K562 (cell line): ENCODE data around the gene WDR64. TPM values are rescaled to one million over a fixed set of nuclear protein-coding genes. Genes with fewer than 3 reads are reported as not detected.

Source experiments
- BCLAF1 ChIP-seq, 2 experiments: fragments of 450-650 bp in 1 of 2; IDR thresholded peaks; 2 replicates each; pipeline ENCODE4 v1.6.1; 2011 to 2017; ENCODE audit warnings: low read depth in 2 of 2, antibody characterized with exemption in 1 of 2, borderline replicate concordance in 1 of 2, low read length in 1 of 2, mild to moderate bottlenecking in 1 of 2, mixed read lengths in 1 of 2; ENCODE audit not compliant: control insufficient read depth in 1 of 2
- CBX3 ChIP-seq, 2 experiments: IDR thresholded peaks; 1 replicate in 1 of 2; 2 replicates in 1 of 2; pipeline ENCODE4 v1.6.1; 2012; ENCODE audit warnings: inconsistent platforms in 2 of 2, low read length in 2 of 2, borderline replicate concordance in 1 of 2, control low read depth in 1 of 2
- ELF1 ChIP-seq: fragments of 200-800 bp; sonication (Bioruptor generic); IDR thresholded peaks from 2 replicates; pipeline ENCODE4 v1.6.1; 2016; ENCODE audit warnings: missing genetic modification characterization, missing compliant biosample characterization
- ETS2 ChIP-seq: IDR thresholded peaks from 2 replicates; pipeline ENCODE4 v1.6.1; 2016; ENCODE audit warnings: borderline replicate concordance, missing genetic modification characterization, mild to moderate bottlenecking, moderate library complexity, missing compliant biosample characterization; ENCODE audit not compliant: poor library complexity, severe bottlenecking
- HNRNPLL ChIP-seq: fragments of 200-400 bp; formaldehyde crosslinking; IDR thresholded peaks from 2 replicates; pipeline ENCODE4 v1.6.1; 2017; ENCODE audit warnings: low read length, low read depth, mild to moderate bottlenecking; ENCODE audit not compliant: poor library complexity, severe bottlenecking
- HNRNPUL1 ChIP-seq: fragments of 200-400 bp; formaldehyde crosslinking; IDR thresholded peaks from 2 replicates; pipeline ENCODE4 v1.6.1; 2017; ENCODE audit warnings: low read length
- HOMEZ ChIP-seq: fragments of 250-450 bp; sonication (Bioruptor Pico); IDR thresholded peaks from 2 replicates; pipeline ENCODE4 v1.4.0; 2020; ENCODE audit warnings: mild to moderate bottlenecking, moderate library complexity
- HOXB6 ChIP-seq: fragments of 250-450 bp; sonication (Bioruptor Pico); IDR thresholded peaks from 2 replicates; pipeline ENCODE4 v1.5.1; 2022; ENCODE audit warnings: mild to moderate bottlenecking, borderline replicate concordance
- MEIS2 ChIP-seq: fragments of 450-650 bp; IDR thresholded peaks from 2 replicates; pipeline ENCODE4 v1.6.1; 2014; ENCODE audit warnings: mild to moderate bottlenecking; ENCODE audit not compliant: partially characterized antibody
- NCOA6 ChIP-seq: fragments of 450-650 bp; IDR thresholded peaks from 2 replicates; pipeline ENCODE4 v1.6.1; 2017; ENCODE audit warnings: mild to moderate bottlenecking
- OTX1 ChIP-seq: fragments of 450-650 bp; formaldehyde crosslinking; IDR thresholded peaks from 2 replicates; pipeline ENCODE4 v1.4.0; 2022; ENCODE audit warnings: mild to moderate bottlenecking
- PHB2 ChIP-seq: fragments of 450-650 bp; IDR thresholded peaks from 2 replicates; pipeline ENCODE4 v1.6.1; 2017; ENCODE audit warnings: low read depth
- PHF20 ChIP-seq: fragments of 450-650 bp; IDR thresholded peaks from 2 replicates; pipeline ENCODE4 v1.6.1; 2018; ENCODE audit not compliant: partially characterized antibody
- SRSF7 ChIP-seq: fragments of 200-400 bp; formaldehyde crosslinking; optimal IDR thresholded peaks from 2 replicates; pipeline ENCODE3; 2017; ENCODE audit warnings: mild to moderate bottlenecking, low read depth, low read length
- TAF9B ChIP-seq: fragments of 450-650 bp; IDR thresholded peaks from 2 replicates; pipeline ENCODE4 v1.6.1; 2018; ENCODE audit warnings: mild to moderate bottlenecking; ENCODE audit not compliant: partially characterized antibody
- ZBTB17 ChIP-seq: fragments of 450-650 bp; formaldehyde crosslinking; IDR thresholded peaks from 2 replicates; pipeline ENCODE4 v1.4.0; 2020; ENCODE audit warnings: mild to moderate bottlenecking
- ZFP91 ChIP-seq: sonication (generic); formaldehyde crosslinking; IDR thresholded peaks from 2 replicates; pipeline ENCODE4 v1.8.0; 2022; ENCODE audit warnings: mild to moderate bottlenecking, missing genetic modification reagents
- ZNF398 ChIP-seq: fragments of 250-450 bp; sonication (Bioruptor Pico); IDR thresholded peaks from 2 replicates; pipeline ENCODE4 v1.8.0; 2021; ENCODE audit warnings: moderate library complexity, mild to moderate bottlenecking, inconsistent platforms
- ZNF668 ChIP-seq: fragments of 250-450 bp; sonication (Bioruptor Pico); IDR thresholded peaks from 2 replicates; pipeline ENCODE4 v1.8.0; 2022; ENCODE audit warnings: mild to moderate bottlenecking, inconsistent platforms
- polyA plus RNA-seq, 8 experiments: library from polyadenylated mRNA; depleted of rRNA in 4 of 8; stranded (reverse) in 5 of 8; unstranded in 3 of 8; fragments of >200 nt; fragmentation: Nextera tagmentation in 2 of 8; fragmentation: Illumina TruSeq in 1 of 8; extraction: Ambion mirVana in 2 of 8; extraction: Trizol in 1 of 8; gene quantifications; 2 replicates each; pipeline versions ENCODE4 v1.2.1 to v1.2.3, GENCODE V29; 2011 to 2014; ENCODE audit warnings: inconsistent platforms in 1 of 8, missing spikeins in 1 of 8
- total RNA-seq, 7 experiments: library from RNA; depleted of rRNA in 6 of 7; stranded (reverse); fragments of >200 nt in 6 of 7; fragmentation: Illumina TruSeq in 2 of 7; extraction: Trizol in 2 of 7; gene quantifications; 2 replicates each; pipeline versions ENCODE4 v1.2.1 to v1.2.3, GENCODE V29; 2011 to 2021; ENCODE audit warnings: low replicate concordance in 1 of 7

Gene WDR64
- total and polyA plus RNA-seq, 9 of the 15 experiments (the other 6 are each of a cell fraction or from before 2014, with no cell fraction given): 0.06 to 0.29 (median 0.19) TPM; not detected in 5

GRCh38 chr1:241696815-241697639, 44.9 kb downstream of the WDR64 start (continued):
- TF ChIP-seq PHF20: no peak
- TF ChIP-seq SRSF7: no peak
- peak; percentile 96 for TF ChIP-seq ZBTB17 (CRISPR knock-in tag)
- TF ChIP-seq ELF1: peak; percentile 74
- peak; percentile 98 for TF ChIP-seq ZNF668 (CRISPR knock-in tag)
- no peak for TF ChIP-seq ZFP91 (CRISPR knock-in tag)
- no peak for TF ChIP-seq PHB2
- TF ChIP-seq ETS2: peak; percentile 90
- no peak for TF ChIP-seq HNRNPUL1
- peak; percentile 6 for TF ChIP-seq TAF9B
- TF ChIP-seq HNRNPLL: no peak
- peak; percentile 93 for TF ChIP-seq OTX1
- peak; percentile 92 for TF ChIP-seq ZNF398 (CRISPR knock-in tag)
- no peak for TF ChIP-seq CBX3 (IDR thresholded peaks at IDR 0.05; ENCODE audit: borderline replicate concordance in 1 of 2, low read length in 2 of 2)
- TF ChIP-seq NCOA6: no peak
- no peak for TF ChIP-seq BCLAF1 (IDR thresholded peaks at IDR 0.05; ENCODE audit: borderline replicate concordance in 1 of 2, control insufficient read depth in 1 of 2, low read depth in 2 of 2, low read length in 1 of 2)
- TF ChIP-seq MEIS2: no peak
- TF ChIP-seq HOXB6 (CRISPR knock-in tag): no peak
- peak; percentile 96 for TF ChIP-seq HOMEZ (CRISPR knock-in tag)
